Endothelial cell (in vitro differentiated cells): ENCODE results near the gene SPTBN4. TPM values are rescaled to one million over a fixed set of nuclear protein-coding genes. Genes with fewer than 3 reads are reported as not detected.
A peak's percentile ranks its signal among the peaks of the same experiment; 100 is the strongest.

ENCODE experiments used
- DNase-seq: peaks from one replicate; pipeline ENCODE4 v3.0.0; 2021; ENCODE audit warnings: low spot score
- H3K27ac Mint-ChIP-seq: one replicate; pipeline ENCODE4 v1.8.0; 2021; ENCODE audit warnings: mixed read lengths, inconsistent platforms; ENCODE audit not compliant: unreplicated experiment
- H3K27me3 Mint-ChIP-seq: one replicate; pipeline ENCODE4 v1.8.0; 2021; ENCODE audit warnings: mild to moderate bottlenecking, moderate library complexity, mixed read lengths, inconsistent platforms; ENCODE audit not compliant: unreplicated experiment
- H3K36me3 Mint-ChIP-seq: one replicate; pipeline ENCODE4 v1.8.0; 2021; ENCODE audit warnings: mild to moderate bottlenecking, low read depth, mixed read lengths, inconsistent platforms; ENCODE audit not compliant: unreplicated experiment
- H3K4me1 Mint-ChIP-seq: one replicate; pipeline ENCODE4 v1.8.0; 2021; ENCODE audit warnings: mild to moderate bottlenecking, mixed read lengths, inconsistent platforms; ENCODE audit not compliant: unreplicated experiment
- H3K4me3 Mint-ChIP-seq: one replicate; pipeline ENCODE4 v1.8.0; 2021; ENCODE audit warnings: mild to moderate bottlenecking, mixed read lengths, inconsistent platforms; ENCODE audit not compliant: unreplicated experiment
- H3K9me3 Mint-ChIP-seq: one replicate; pipeline ENCODE4 v1.8.0; 2021; ENCODE audit warnings: mixed read lengths, inconsistent platforms; ENCODE audit not compliant: unreplicated experiment
- CTCF ChIP-seq: fragments of 200-600 bp; sonication (generic); IDR thresholded peaks from one replicate; pipeline ENCODE4 v1.5.0; 2021; ENCODE audit warnings: antibody characterized with exemption; ENCODE audit not compliant: unreplicated experiment
- long read RNA-seq: library from polyadenylated mRNA; unstranded; transcript quantifications from one replicate; pipeline ENCODE4 v2.0.0, GENCODE V29; 2020; ENCODE audit not compliant: unreplicated experiment
- total RNA-seq: library from RNA; stranded (reverse); fragmentation: NEBNext Ultra II Directional; extraction: Animal tissue kit (Norgen Biotek cat#: 25700); gene quantifications from one replicate; pipeline ENCODE4 v1.2.1, GENCODE V29; 2021; ENCODE audit not compliant: unreplicated experiment

SPTBN4 gene
- 0.49 TPM for total RNA-seq
- long read RNA-seq, result 0 reads

GRCh38 chr19:40466985-40467734, at the start of gene SPTBN4:
Gene SPTBN4, plus strand, starts transcription at chr19:40467001. Its CDS starts 5,621 bp downstream, at chr19:40472622.
- H3K27me3 Mint-ChIP-seq, result peaks cover 12% of the 10 kb centered on the region
- peaks cover 10% of the 10 kb centered on the region for H3K4me1 Mint-ChIP-seq
- H3K4me3 Mint-ChIP-seq, result peak within 1 kb of the TSS; percentile 85
- peaks cover 4% of the 10 kb centered on the region for H3K36me3 Mint-ChIP-seq
- DNase-seq, result no peak
- no peak within 1 kb of the TSS for H3K27ac Mint-ChIP-seq
- no peaks in the 10 kb centered on the region for H3K9me3 Mint-ChIP-seq
- TF ChIP-seq CTCF, result no peak

- Mint-ChIP-seq H3K27me3 (peaks cover 14% of the 10 kb centered on the region), H3K4me3 (peak overlapping the region; percentile 80), H3K36me3 (peaks cover 10% of the 10 kb centered on the region), H3K9me3 (no peaks in the 10 kb centered on the region), H3K4me1 (peaks cover 53% of the 10 kb centered on the region), H3K27ac (peak overlapping the region; percentile 95)
- no peak for DNase-seq
- TF ChIP-seq CTCF, result no peak
Observed at GRCh38 chr19:40417643-40417981, 49.2 kb upstream of the SPTBN4 start.

- no peak for TF ChIP-seq CTCF
- peaks cover 10% of the 10 kb centered on the region for H3K36me3 Mint-ChIP-seq
Observed at GRCh38 chr19:40418040-40418439, 48.8 kb upstream of the SPTBN4 start.

GRCh38 chr19:40419066-40419612, 47.7 kb upstream of the SPTBN4 start:
- TF ChIP-seq CTCF, result no peak
- Mint-ChIP-seq H3K4me1 (peaks cover 48% of the 10 kb centered on the region), H3K4me3 (peak overlapping the region; percentile 3), H3K27me3 (peaks cover 8% of the 10 kb centered on the region), H3K36me3 (peaks cover 10% of the 10 kb centered on the region), H3K9me3 (no peaks in the 10 kb centered on the region), H3K27ac (no peak overlapping the region)
- DNase-seq, result no peak

More at GRCh38 chr19:40418040-40418439, 48.8 kb upstream of the SPTBN4 start:
- Mint-ChIP-seq H3K4me1 (peaks cover 53% of the 10 kb centered on the region), H3K4me3 (peak overlapping the region; percentile 80), H3K9me3 (no peaks in the 10 kb centered on the region), H3K27me3 (peaks cover 14% of the 10 kb centered on the region), H3K27ac (peak overlapping the region; percentile 95)
- DNase-seq, result no peak

- H3K4me3 Mint-ChIP-seq, result peak overlapping the region; percentile 40
- no peaks in the 10 kb centered on the region for H3K9me3 Mint-ChIP-seq
- H3K27ac Mint-ChIP-seq, result no peak overlapping the region
- DNase-seq, result no peak
- no peak for TF ChIP-seq CTCF
- peaks cover 12% of the 10 kb centered on the region for H3K27me3 Mint-ChIP-seq
- peaks cover 10% of the 10 kb centered on the region for H3K36me3 Mint-ChIP-seq
- peaks cover 53% of the 10 kb centered on the region for H3K4me1 Mint-ChIP-seq
Observed at GRCh38 chr19:40419780-40420179, 47.0 kb upstream of the SPTBN4 start.
